SK-N-SH (cell line): ENCODE results near the gene INSYN2B. TPM values are rescaled to one million over a fixed set of nuclear protein-coding genes. Genes with fewer than 3 reads are reported as not detected.

Source experiments
- CTCF ChIA-PET: fragments of 300-600, 350-600 bp; formaldehyde crosslinking; extraction: SDS; loops from one replicate; lab custom pipeline; 2021; lab: Yijun Ruan, JAX
- POLR2A ChIA-PET: fragments of 350-600 bp; sonication (Branson Sonifier 250); formaldehyde crosslinking; extraction: SDS; loops from one replicate; lab custom pipeline; 2020; ENCODE audit warnings: antibody characterized with exemption, inconsistent platforms; lab: Yijun Ruan, JAX
- DNase-seq: peaks from one replicate; pipeline ENCODE4 v3.0.0; 2012
- H2AFZ ChIP-seq: fragments of 200-600 bp; sonication (generic); 2 replicates; pipeline ENCODE4 v1.8.1; 2016; ENCODE audit warnings: antibody characterized with exemption, mild to moderate bottlenecking, low read depth
- H3F3A ChIP-seq: fragments of 200-600 bp; sonication (generic); replicated peaks from 2 replicates; pipeline ENCODE3; 2016; ENCODE audit warnings: antibody characterized with exemption, mild to moderate bottlenecking; ENCODE audit not compliant: insufficient read depth
- H3K27ac ChIP-seq, 2 experiments: fragments of 200-500 bp in 1 of 2; fragments of 200-600 bp in 1 of 2; sonication (Bioruptor generic) in 1 of 2; sonication (generic), shearing (Covaris generic) in 1 of 2; 2 replicates each; pipeline versions ENCODE4 v1.5.1 to v1.6.1; 2014 to 2016; ENCODE audit warnings: low read depth in 2 of 2, inconsistent platforms in 1 of 2, low read length in 1 of 2, mild to moderate bottlenecking in 1 of 2, mixed read lengths in 1 of 2
- H3K27me3 ChIP-seq: fragments of 200-600 bp; sonication (generic), shearing (Covaris generic); 2 replicates; pipeline ENCODE4 v1.6.1; 2016; ENCODE audit warnings: mixed run types; ENCODE audit not compliant: insufficient read depth
- H3K36me3 ChIP-seq, 2 experiments: fragments of 200-500 bp in 1 of 2; fragments of 200-600 bp in 1 of 2; sonication (Bioruptor generic) in 1 of 2; sonication (generic) in 1 of 2; replicated peaks in 1 of 2; 2 replicates each; pipeline versions ENCODE3 to v1.5.1; 2014 to 2016; ENCODE audit warnings: low read length in 1 of 2, mild to moderate bottlenecking in 1 of 2; ENCODE audit not compliant: insufficient read depth in 2 of 2, control insufficient read depth in 1 of 2
- H3K4me1 ChIP-seq, 2 experiments: fragments of 200-500 bp in 1 of 2; fragments of 200-600 bp in 1 of 2; sonication (Bioruptor generic) in 1 of 2; sonication (generic), shearing (Covaris generic) in 1 of 2; 2 replicates each; pipeline versions ENCODE4 v1.5.1 to v1.6.1; 2014 to 2016; ENCODE audit warnings: low read depth in 1 of 2, low read length in 1 of 2, mixed run types in 1 of 2; ENCODE audit not compliant: insufficient read depth in 2 of 2, control insufficient read depth in 1 of 2
- H3K4me2 ChIP-seq: fragments of 200-600 bp; sonication (generic), shearing (Covaris generic); 2 replicates; pipeline ENCODE4 v1.6.1; 2017; ENCODE audit warnings: mixed run types
- H3K4me3 ChIP-seq, 2 experiments: fragments of 200-500 bp in 1 of 2; fragments of 200-600 bp in 1 of 2; sonication (Bioruptor generic) in 1 of 2; sonication (generic), shearing (Covaris generic) in 1 of 2; 2 replicates each; pipeline versions ENCODE4 v1.5.1 to v1.8.1; 2014 to 2016; ENCODE audit warnings: low read depth in 2 of 2, inconsistent platforms in 1 of 2, low read length in 1 of 2, mild to moderate bottlenecking in 1 of 2, mixed read lengths in 1 of 2, moderate library complexity in 1 of 2
- H3K79me2 ChIP-seq: fragments of 200-600 bp; sonication (generic); 2 replicates; pipeline ENCODE4 v1.8.1; 2017; ENCODE audit warnings: mild to moderate bottlenecking; ENCODE audit not compliant: insufficient read depth
- H3K9ac ChIP-seq: fragments of 200-600 bp; sonication (generic); 2 replicates; pipeline ENCODE4 v1.6.1; 2017; ENCODE audit warnings: mixed run types
- H3K9me2 ChIP-seq: fragments of 200-600 bp; sonication (generic); 2 replicates; pipeline ENCODE4 v1.6.1; 2017; ENCODE audit warnings: mixed run types
- H3K9me3 ChIP-seq: fragments of 200-600 bp; sonication (generic); 2 replicates; pipeline ENCODE4 v1.6.1; 2017; ENCODE audit warnings: mixed run types, mild to moderate bottlenecking, moderate library complexity
- H4K20me1 ChIP-seq: fragments of 200-600 bp; sonication (generic); 2 replicates; pipeline ENCODE4 v1.6.1; 2017; ENCODE audit warnings: mild to moderate bottlenecking, mixed run types; ENCODE audit not compliant: insufficient read depth
- CHD2 ChIP-seq: fragments of 150-350 bp; IDR thresholded peaks from 2 replicates; pipeline ENCODE4 v1.6.1; 2018; ENCODE audit warnings: low read length; ENCODE audit not compliant: partially characterized antibody
- CTCF ChIP-seq: fragments of 200-600 bp; sonication (generic); IDR thresholded peaks from 2 replicates; pipeline ENCODE4 v1.6.1; 2017; ENCODE audit warnings: antibody characterized with exemption, mild to moderate bottlenecking, moderate library complexity
- EZH2phosphoT487 ChIP-seq: fragments of 200-600 bp; sonication (generic); IDR thresholded peaks from 2 replicates; pipeline ENCODE4 v1.6.1; 2017; ENCODE audit warnings: low read depth, mixed run types, mild to moderate bottlenecking, antibody characterized with exemption, moderate library complexity, borderline replicate concordance
- FOSL2 ChIP-seq: IDR thresholded peaks from 2 replicates; pipeline ENCODE4 v1.4.0; 2012; ENCODE audit warnings: low read depth, mild to moderate bottlenecking, moderate library complexity, borderline replicate concordance
- FOXJ3 ChIP-seq: sonication (generic); formaldehyde crosslinking; IDR thresholded peaks from 2 replicates; pipeline ENCODE4 v1.5.1; 2020; ENCODE audit warnings: mild to moderate bottlenecking, missing genetic modification reagents
- GATA2 ChIP-seq: sonication (generic); formaldehyde crosslinking; IDR thresholded peaks from 2 replicates; pipeline ENCODE4 v1.5.0; 2020; ENCODE audit warnings: mild to moderate bottlenecking, missing genetic modification reagents
- JUND ChIP-seq: IDR thresholded peaks from 2 replicates; pipeline ENCODE4 v1.4.0; 2012
- NRF1 ChIP-seq: IDR thresholded peaks from 2 replicates; pipeline ENCODE4 v1.6.1; 2012; ENCODE audit warnings: low read depth, mild to moderate bottlenecking, low read length
- PBX3 ChIP-seq: IDR thresholded peaks from 2 replicates; pipeline ENCODE4; 2012
- RCOR1 ChIP-seq: fragments of 150-350 bp; IDR thresholded peaks from 2 replicates; pipeline ENCODE4 v1.6.1; 2017; ENCODE audit warnings: antibody characterized with exemption, low read length
- SMC3 ChIP-seq: IDR thresholded peaks from 2 replicates; pipeline ENCODE4 v1.6.1; 2012; ENCODE audit warnings: low read depth, low read length, improper control_type of control experiment
- TCF12 ChIP-seq: IDR thresholded peaks from 2 replicates; pipeline ENCODE4 v1.4.0; 2012
- YY1 ChIP-seq: IDR thresholded peaks from 2 replicates; pipeline ENCODE4 v1.4.0; 2012; ENCODE audit warnings: low read depth, mild to moderate bottlenecking
- WGBS: methylation state at CpG from one replicate; pipeline ENCODE4 v1.1.6; 2017; ENCODE audit warnings: low lambda C conversion rate; 5-methylcytosine and 5-hydroxymethylcytosine counted together
- polyA plus RNA-seq, 3 experiments: library from polyadenylated mRNA; depleted of rRNA; stranded (reverse); fragments of >200 nt; gene quantifications; 2 replicates each; pipeline ENCODE4 v1.2.3, GENCODE V29; 2012
- TF ChIP-seq, protein P1 (sequence below): IDR thresholded peaks from 2 replicates; pipeline ENCODE4 v1.6.1; 2012; ENCODE audit warnings: mild to moderate bottlenecking, low read depth, low read length, moderate library complexity
- TF ChIP-seq, protein P2 (sequence below): IDR thresholded peaks from 2 replicates; pipeline ENCODE4 v1.4.0; 2012; ENCODE audit warnings: low read depth

INSYN2B gene
- polyA plus RNA-seq, 1 of the 3 experiments (the other 2 are of a cell fraction) = 9.2 TPM

DNA sequence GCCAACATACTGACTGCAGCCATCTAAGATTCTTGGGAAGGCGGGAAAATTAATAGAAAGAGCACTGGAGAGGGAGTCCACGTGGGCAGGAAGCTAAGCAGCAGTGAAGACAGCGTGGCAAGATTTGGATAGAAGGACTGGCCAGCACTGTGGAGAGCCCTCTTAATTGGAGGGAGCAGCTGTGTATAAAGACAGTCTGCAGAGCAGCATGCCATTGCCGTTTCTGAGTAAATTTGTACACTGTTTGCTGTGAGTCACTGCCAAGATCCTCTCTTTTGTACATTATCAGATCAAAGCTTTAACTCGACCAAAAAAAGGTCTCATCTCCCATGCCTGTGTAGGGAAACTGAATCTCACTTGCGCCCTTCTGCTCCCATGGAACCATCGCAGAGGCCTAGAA lies 45.3 kb downstream of the INSYN2B start (continued):
- TF ChIP-seq YY1 (no peak), JUND (0 out of 2 replicates have a peak, but pooled peaks have one; percentile 22), EZH2phosphoT487 (no peak), SMC3 (no peak; the same call in 1 of the 2 replicates), GATA2 (CRISPR knock-in tag) (no peak), TCF12 (peak; percentile 79), NRF1 (no peak), CTCF (no peak), RCOR1 (no peak; the same call in 1 of the 2 replicates), CHD2 (no peak), FOSL2 (peak; percentile 38; the same call in 1 of the 2 replicates), FOXJ3 (CRISPR knock-in tag) (no peak)
- TF ChIP-seq, protein P1, sequence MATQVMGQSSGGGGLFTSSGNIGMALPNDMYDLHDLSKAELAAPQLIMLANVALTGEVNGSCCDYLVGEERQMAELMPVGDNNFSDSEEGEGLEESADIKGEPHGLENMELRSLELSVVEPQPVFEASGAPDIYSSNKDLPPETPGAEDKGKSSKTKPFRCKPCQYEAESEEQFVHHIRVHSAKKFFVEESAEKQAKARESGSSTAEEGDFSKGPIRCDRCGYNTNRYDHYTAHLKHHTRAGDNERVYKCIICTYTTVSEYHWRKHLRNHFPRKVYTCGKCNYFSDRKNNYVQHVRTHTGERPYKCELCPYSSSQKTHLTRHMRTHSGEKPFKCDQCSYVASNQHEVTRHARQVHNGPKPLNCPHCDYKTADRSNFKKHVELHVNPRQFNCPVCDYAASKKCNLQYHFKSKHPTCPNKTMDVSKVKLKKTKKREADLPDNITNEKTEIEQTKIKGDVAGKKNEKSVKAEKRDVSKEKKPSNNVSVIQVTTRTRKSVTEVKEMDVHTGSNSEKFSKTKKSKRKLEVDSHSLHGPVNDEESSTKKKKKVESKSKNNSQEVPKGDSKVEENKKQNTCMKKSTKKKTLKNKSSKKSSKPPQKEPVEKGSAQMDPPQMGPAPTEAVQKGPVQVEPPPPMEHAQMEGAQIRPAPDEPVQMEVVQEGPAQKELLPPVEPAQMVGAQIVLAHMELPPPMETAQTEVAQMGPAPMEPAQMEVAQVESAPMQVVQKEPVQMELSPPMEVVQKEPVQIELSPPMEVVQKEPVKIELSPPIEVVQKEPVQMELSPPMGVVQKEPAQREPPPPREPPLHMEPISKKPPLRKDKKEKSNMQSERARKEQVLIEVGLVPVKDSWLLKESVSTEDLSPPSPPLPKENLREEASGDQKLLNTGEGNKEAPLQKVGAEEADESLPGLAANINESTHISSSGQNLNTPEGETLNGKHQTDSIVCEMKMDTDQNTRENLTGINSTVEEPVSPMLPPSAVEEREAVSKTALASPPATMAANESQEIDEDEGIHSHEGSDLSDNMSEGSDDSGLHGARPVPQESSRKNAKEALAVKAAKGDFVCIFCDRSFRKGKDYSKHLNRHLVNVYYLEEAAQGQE = peak; percentile 60; the same call in 1 of the 2 replicates
- TF ChIP-seq, protein P2, sequence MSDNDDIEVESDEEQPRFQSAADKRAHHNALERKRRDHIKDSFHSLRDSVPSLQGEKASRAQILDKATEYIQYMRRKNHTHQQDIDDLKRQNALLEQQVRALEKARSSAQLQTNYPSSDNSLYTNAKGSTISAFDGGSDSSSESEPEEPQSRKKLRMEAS = peak; percentile 42; the same call in 1 of the 2 replicates

DNA sequence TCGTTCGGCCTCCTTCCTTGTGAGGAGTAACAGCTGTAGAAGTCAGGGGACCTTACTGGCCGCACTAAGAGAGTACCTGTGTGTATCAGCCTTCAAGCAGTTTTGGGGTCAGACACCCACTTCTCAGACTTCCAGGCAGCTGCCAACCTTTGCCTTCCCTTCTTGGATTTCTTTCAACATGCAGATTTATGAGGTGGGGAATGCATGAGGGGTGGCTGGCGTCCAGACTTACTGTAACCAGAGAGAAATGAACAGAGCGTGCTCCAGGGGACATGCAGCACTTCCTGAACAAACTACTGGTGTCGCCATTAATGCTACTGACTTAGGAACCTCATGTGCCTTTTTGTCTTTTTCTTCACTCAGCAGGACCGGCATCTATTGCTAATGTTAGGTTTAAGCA lies 46.7 kb downstream of the INSYN2B start:
- Histone ChIP-seq H3K4me2 (no peak overlapping the region; the same call in 1 of the 2 replicates), H4K20me1 (no peaks in the 10 kb centered on the region), H3K79me2 (peaks cover 36% of the 10 kb centered on the region; the same call in 1 of the 2 replicates), H3K9me3 (no peaks in the 10 kb centered on the region), H3K27ac (peak overlapping the region in 1 of 2 experiments; percentile 72; a peak in 2 of 4 replicates), H3F3A (peaks cover 10% of the 10 kb centered on the region), H3K4me3 (no peak overlapping the region), H3K36me3 (peaks cover 0 to 19% of the 10 kb centered on the region in 2 experiments), H3K9me2 (no peaks in the 10 kb centered on the region), H2AFZ (no peak overlapping the region), H3K27me3 (no peaks in the 10 kb centered on the region), H3K9ac (no peak overlapping the region), H3K4me1 (peaks cover 11 to 27% of the 10 kb centered on the region in 2 experiments; a peak in 3 of 4 replicates)
- POLR2A ChIA-PET = interaction anchor here (1.0 kb wide), 1 partner anchor 1160 kb away, joined by 3 read pairs; no protein-coding TSS in a partner anchor
- CTCF ChIA-PET = interaction anchor here (1.0 to 1.4 kb wide), 3 partner anchors 16 to 232 kb away, joined by 3 to 5 read pairs (median 5); partner anchors contain the start of gene INSYN2B
- peak; percentile 19 for DNase-seq
- peak; percentile 53 for TF ChIP-seq PBX3
- no peak for TF ChIP-seq YY1
- WGBS = 74% methylated on average over 7 of the region's 7 CpGs
